B cell (primary cell): Measurements from ENCODE around the gene NUDT4B. TPM values are rescaled to one million over a fixed set of nuclear protein-coding genes. Genes with fewer than 3 reads are reported as not detected.
"Not testable (repeated sequence)": the region's sequence is repeated elsewhere in the genome, so short reads cannot be mapped to it uniquely, and the experiment has no call there.

Source experiments
- ATAC-seq: fragments of 200-7000 bp; cut with Tn5 transposase; one replicate; pipeline ENCODE4 v1.10.0; 2021; ENCODE audit warnings: low read depth, mild to moderate bottlenecking, moderate number of reproducible peaks, moderate library complexity
- CTCF ChIA-PET: fragments of 350-600 bp; sonication (Branson Sonifier 250); formaldehyde crosslinking; loops from one replicate; lab custom pipeline; 2021; ENCODE audit warnings: antibody characterized with exemption, inconsistent platforms; lab: Charles Lee
- POLR2A ChIA-PET: fragments of 350-600 bp; sonication (Branson Sonifier 250); formaldehyde crosslinking; loops from one replicate; lab custom pipeline; 2021; ENCODE audit warnings: antibody characterized with exemption; lab: Charles Lee
- DNase-seq: peaks from one replicate; pipeline ENCODE4 v3.0.0; 2013
- H2AFZ ChIP-seq: 2 replicates; pipeline ENCODE4 v1.6.1; 2012; ENCODE audit warnings: mild to moderate bottlenecking, low read depth, low read length; ENCODE audit not compliant: insufficient read depth, poor library complexity, severe bottlenecking
- H3K27ac ChIP-seq, 2 donors: 1 replicate in 1 of 2; 2 replicates in 1 of 2; pipeline ENCODE4 v1.5.1; 2012 to 2013; ENCODE audit warnings: low read length in 2 of 2, mild to moderate bottlenecking in 2 of 2, moderate library complexity in 1 of 2
- H3K27me3 ChIP-seq, 4 experiments: fragments of 200-600 bp in 1 of 4; sonication (generic) in 1 of 4; replicated peaks in 1 of 4; 1 replicate in 2 of 4; 2 replicates in 2 of 4; pipeline versions ENCODE4 v1.6.1 to v1.7.0; 2013 to 2016; ENCODE audit warnings: low read length in 3 of 4, mild to moderate bottlenecking in 2 of 4, mixed read lengths in 1 of 4, moderate library complexity in 1 of 4; ENCODE audit not compliant: insufficient read depth in 4 of 4, control insufficient read depth in 3 of 4; ENCODE audit errors: control extremely low read depth in 1 of 4
- H3K36me3 ChIP-seq, 2 experiments: replicated peaks in 1 of 2; 1 replicate in 1 of 2; 2 replicates in 1 of 2; pipeline versions ENCODE4 v1.6.1 to v1.7.1; 2013; ENCODE audit warnings: low read length in 1 of 2; ENCODE audit not compliant: insufficient read depth in 2 of 2, control insufficient read depth in 1 of 2; ENCODE audit errors: control extremely low read depth in 1 of 2, extremely low read depth in 1 of 2
- H3K4me1 ChIP-seq, 2 donors: fragments of 200-600 bp in 1 of 2; sonication (generic) in 1 of 2; 1 replicate in 1 of 2; 2 replicates in 1 of 2; pipeline versions ENCODE4 v1.5.1 to v1.6.1; 2013 to 2017; ENCODE audit warnings: low read length in 2 of 2; ENCODE audit not compliant: control insufficient read depth in 2 of 2, insufficient read depth in 2 of 2
- H3K4me2 ChIP-seq: replicated peaks from 2 replicates; pipeline ENCODE3; 2012; ENCODE audit warnings: mild to moderate bottlenecking, low read depth, low read length; ENCODE audit not compliant: poor library complexity, severe bottlenecking
- H3K4me3 ChIP-seq, 5 experiments: fragments of 200-600 bp in 1 of 5; sonication (generic) in 1 of 5; 1 replicate in 3 of 5; 2 replicates in 2 of 5; pipeline versions ENCODE4 v1.5.1 to v1.7.0; 2011 to 2016; ENCODE audit warnings: low read length in 4 of 5, mild to moderate bottlenecking in 4 of 5, low read depth in 2 of 5, control low read depth in 1 of 5, moderate library complexity in 1 of 5; ENCODE audit not compliant: insufficient read depth in 1 of 5; ENCODE audit errors: control extremely low read depth in 1 of 5, extremely low read depth in 1 of 5
- H3K79me2 ChIP-seq: fragments of 200-600 bp; sonication (generic); one replicate; pipeline ENCODE4 v1.6.0; 2016; ENCODE audit warnings: low read length; ENCODE audit not compliant: control insufficient read depth, insufficient read depth
- H3K9ac ChIP-seq: fragments of 200-600 bp; sonication (generic); 2 replicates; pipeline ENCODE4 v1.6.1; 2017; ENCODE audit warnings: mild to moderate bottlenecking, low read length, moderate library complexity
- H3K9me3 ChIP-seq, 3 donors: one replicate each; pipeline versions ENCODE4 v1.6.1 to v1.7.1; 2013; ENCODE audit warnings: low read length in 2 of 3; ENCODE audit not compliant: control insufficient read depth in 2 of 3, insufficient read depth in 1 of 3; ENCODE audit errors: control extremely low read depth in 1 of 3
- H4K20me1 ChIP-seq: 2 replicates; pipeline ENCODE4 v1.6.0; 2012; ENCODE audit warnings: mild to moderate bottlenecking, low read length; ENCODE audit not compliant: insufficient read depth, control insufficient read depth, poor library complexity, severe bottlenecking
- H3K27ac Mint-ChIP-seq: one replicate; pipeline ENCODE4 v1.8.0; 2021; ENCODE audit warnings: mixed read lengths
- H3K27me3 Mint-ChIP-seq: one replicate; pipeline ENCODE4 v1.8.0; 2021; ENCODE audit warnings: mixed read lengths
- H3K4me1 Mint-ChIP-seq: one replicate; pipeline ENCODE4 v1.8.0; 2021; ENCODE audit warnings: mixed read lengths
- H3K4me3 Mint-ChIP-seq: one replicate; pipeline ENCODE4 v1.8.0; 2021; ENCODE audit warnings: mixed read lengths
- H3K9me3 Mint-ChIP-seq: one replicate; pipeline ENCODE4 v1.8.0; 2022; ENCODE audit warnings: mixed read lengths; ENCODE audit not compliant: insufficient read depth
- WGBS: methylation state at CpG from one replicate; pipeline ENCODE4 v1.1.5; 2013; ENCODE audit warnings: missing lambda C conversion rate; ENCODE audit not compliant: insufficient coverage; 5-methylcytosine and 5-hydroxymethylcytosine counted together
- intact Hi-C: fragments of 100-400 bp; cut with micrococcal nuclease; formaldehyde crosslinking; loops from one replicate; pipeline ENCODE4 v1.10.0; 2022
- polyA plus RNA-seq: library from polyadenylated mRNA; depleted of rRNA; stranded (reverse); fragments of >200 nt; gene quantifications from 2 replicates; pipeline ENCODE4 v1.2.3, GENCODE V29; 2012
- total RNA-seq, 2 donors: library from RNA; stranded (reverse); fragments of 120-200 nt in 1 of 2; gene quantifications; 1 replicate in 1 of 2; 2 replicates in 1 of 2; pipeline versions ENCODE4 v1.2.3 to v1.2.4, GENCODE V29; 2013 to 2022

Gene NUDT4B
- total and polyA plus RNA-seq, 2 donors (not counting 1 experiment from before 2014, with no cell fraction given): 2.6 to 10.7 TPM

DNA sequence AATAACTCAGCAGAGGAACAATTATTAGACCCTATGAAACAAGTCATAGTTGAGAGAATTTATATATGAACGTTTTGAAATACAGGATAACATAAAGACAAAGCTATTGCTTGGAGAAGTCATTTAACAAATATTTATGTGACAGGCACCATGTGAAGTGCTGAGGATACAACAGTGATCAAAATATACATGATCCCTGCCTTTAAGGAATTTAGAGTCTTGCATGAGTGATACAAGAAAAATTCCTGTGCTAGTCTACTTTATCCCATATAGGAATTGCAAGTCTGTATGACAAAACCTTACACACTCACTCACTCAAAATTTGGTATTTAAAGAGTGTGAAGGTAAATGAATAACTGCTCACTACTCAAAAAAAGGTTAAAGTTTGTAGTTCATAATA is 25.5 kb downstream of the NUDT4B start:
- H2AFZ ChIP-seq, CTCF ChIA-PET, H3K9ac ChIP-seq, H3K9me3 ChIP-seq, intact Hi-C loops, H3K27me3 ChIP-seq, DNase-seq, H3K4me1 ChIP-seq, H3K27me3 Mint-ChIP-seq, H3K36me3 ChIP-seq, H3K4me3 ChIP-seq, ATAC-seq, H3K27ac Mint-ChIP-seq, H3K27ac ChIP-seq, H4K20me1 ChIP-seq, H3K4me2 ChIP-seq, H3K79me2 ChIP-seq, H3K4me3 Mint-ChIP-seq, H3K4me1 Mint-ChIP-seq, POLR2A ChIA-PET, H3K9me3 Mint-ChIP-seq: not testable (repeated sequence)
- no CpG with 5 or more reads among the region's 1 CpG for WGBS

DNA sequence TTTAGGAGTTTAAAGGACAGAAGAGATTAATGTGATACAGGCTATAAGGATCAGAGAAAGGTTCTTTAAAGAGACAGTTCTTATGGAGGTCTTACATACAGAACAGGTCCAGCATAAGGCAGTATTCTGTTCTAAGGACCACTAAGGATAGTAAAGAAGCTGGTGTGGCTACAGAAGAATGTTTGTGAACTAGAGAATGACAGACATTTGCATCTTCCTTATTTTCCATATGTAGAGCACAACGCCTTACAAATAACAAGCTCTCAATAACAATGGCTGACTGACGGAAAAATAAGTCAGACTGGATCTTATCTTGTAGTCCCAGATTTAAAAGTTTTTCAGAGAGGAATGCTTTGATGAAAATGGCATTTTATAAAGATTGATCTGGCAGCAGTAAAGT is 26.7 kb downstream of the NUDT4B start:
- H3K4me2 ChIP-seq, ATAC-seq, H3K36me3 ChIP-seq, POLR2A ChIA-PET, H3K27me3 Mint-ChIP-seq, CTCF ChIA-PET, H3K4me1 ChIP-seq, H3K4me3 ChIP-seq, DNase-seq, H3K79me2 ChIP-seq, H3K27me3 ChIP-seq, H4K20me1 ChIP-seq, intact Hi-C loops, H3K9me3 Mint-ChIP-seq, H3K27ac Mint-ChIP-seq, H3K9ac ChIP-seq, H3K9me3 ChIP-seq, H3K27ac ChIP-seq, H2AFZ ChIP-seq, H3K4me3 Mint-ChIP-seq, H3K4me1 Mint-ChIP-seq: not testable (repeated sequence)
- WGBS: no CpG with 5 or more reads among the region's 2 CpGs

DNA sequence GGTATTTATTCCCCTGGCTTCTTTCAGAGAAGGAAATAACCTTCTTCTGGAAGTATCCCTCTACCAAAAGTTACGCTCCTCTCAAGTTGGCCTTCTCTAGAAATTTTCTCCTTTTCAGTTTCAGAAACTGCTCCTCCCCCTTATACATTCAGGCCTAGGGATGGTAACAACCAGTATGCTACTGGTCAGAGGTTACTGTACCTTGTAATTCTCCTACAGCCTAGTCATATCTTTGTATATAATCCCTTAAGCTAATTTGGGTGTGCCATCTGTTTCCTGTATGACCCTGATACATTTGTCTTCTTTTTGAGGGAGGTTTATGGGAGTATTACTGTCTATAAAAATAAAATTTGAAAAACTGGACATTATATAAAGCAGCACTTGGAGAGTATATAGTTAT is 29.1 kb downstream of the NUDT4B start:
- H3K4me1 ChIP-seq, H3K4me2 ChIP-seq, H3K9me3 ChIP-seq, H3K9ac ChIP-seq, H3K4me3 ChIP-seq, H3K27ac ChIP-seq, intact Hi-C loops, ATAC-seq, POLR2A ChIA-PET, H3K79me2 ChIP-seq, H3K4me1 Mint-ChIP-seq, H3K27ac Mint-ChIP-seq, H3K27me3 Mint-ChIP-seq, H3K27me3 ChIP-seq, H3K9me3 Mint-ChIP-seq, H4K20me1 ChIP-seq, DNase-seq, H3K4me3 Mint-ChIP-seq, H2AFZ ChIP-seq, CTCF ChIA-PET, H3K36me3 ChIP-seq: not testable (repeated sequence)
- no CpG with 5 or more reads among the region's 1 CpG for WGBS

DNA sequence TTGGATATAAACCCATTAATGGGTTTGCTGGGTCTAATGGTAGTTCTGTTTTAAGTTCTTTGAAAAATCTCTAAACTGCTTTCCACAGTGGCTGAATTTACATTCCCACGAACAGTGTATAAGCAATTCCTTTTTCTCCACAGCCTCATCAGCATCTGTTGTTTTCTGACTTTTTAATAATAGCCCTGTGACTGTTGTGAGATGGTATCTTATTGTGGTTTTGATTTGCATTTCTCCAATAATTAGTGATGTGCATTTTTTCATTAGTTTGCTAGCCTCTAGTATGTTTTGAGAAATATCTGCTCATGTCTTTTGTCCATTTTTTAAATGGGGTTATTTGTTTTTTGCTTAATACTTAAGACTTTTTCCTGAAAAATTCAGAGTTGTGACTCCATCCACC is 31.8 kb downstream of the NUDT4B start:
- no CpG with 5 or more reads among the region's 1 CpG for WGBS
- H4K20me1 ChIP-seq, H3K27me3 ChIP-seq, intact Hi-C loops, ATAC-seq, H3K9me3 Mint-ChIP-seq, H3K27ac ChIP-seq, DNase-seq, H3K4me1 ChIP-seq, H3K27me3 Mint-ChIP-seq, H3K4me1 Mint-ChIP-seq, H3K36me3 ChIP-seq, H3K4me3 ChIP-seq, H3K27ac Mint-ChIP-seq, CTCF ChIA-PET, H3K4me2 ChIP-seq, H3K9ac ChIP-seq, H3K79me2 ChIP-seq, H3K4me3 Mint-ChIP-seq, POLR2A ChIA-PET, H3K9me3 ChIP-seq, H2AFZ ChIP-seq: not testable (repeated sequence)
